HCT116 (cell line): ENCODE measurements around the gene PSMC3IP. TPM values are rescaled to one million over a fixed set of nuclear protein-coding genes. Genes with fewer than 3 reads are reported as not detected.

Source experiments
- ATAC-seq: fragments of 200-7000 bp; cut with Tn5 transposase; 2 replicates; pipeline ENCODE4 v1.9.1; 2020; ENCODE audit warnings: mild to moderate bottlenecking, moderate library complexity
- BruUV-seq: library from RNA; stranded (reverse); fragments of 400-500 nt; replicated peaks from 2 replicates; lab custom pipeline; 2021; lab: Mats Ljungman, UMichigan
- CTCF ChIA-PET: fragments of 300-600 bp; sonication (Branson Sonifier 250); formaldehyde crosslinking; loops from one replicate; lab custom pipeline; 2021; ENCODE audit warnings: antibody characterized with exemption; lab: Charles Lee
- POLR2A ChIA-PET: fragments of 300-600, 350-600 bp; sonication (Branson Sonifier 250); formaldehyde crosslinking; loops from one replicate; lab custom pipeline; 2021; ENCODE audit warnings: antibody characterized with exemption; lab: Charles Lee
- RAD21 ChIA-PET, 2 experiments: fragments of 300-600 bp; sonication (Branson Sonifier 250); formaldehyde crosslinking; loops; one replicate each; lab custom pipeline; 2023; ENCODE audit warnings: low total read pairs in 2 of 2; ENCODE audit not compliant: uncharacterized antibody in 2 of 2, unreplicated experiment in 2 of 2, low non-redundant PET in 1 of 2; lab: Charles Lee
- DNase-seq: peaks from one replicate; pipeline ENCODE4 v3.0.0-alpha.2; 2010; ENCODE audit warnings: low read depth, low spot score
- H2AFZ ChIP-seq: fragments of 200-600 bp; shearing (Covaris generic), sonication (generic); 2 replicates; pipeline ENCODE4 v1.6.1; 2017; ENCODE audit warnings: low read depth, mixed run types, mixed read lengths, antibody characterized with exemption, low read length; ENCODE audit not compliant: poor library complexity, severe bottlenecking
- H3K27ac ChIP-seq: 2 replicates; pipeline ENCODE4 v1.5.1; 2012; ENCODE audit warnings: low read depth, low read length
- H3K27me3 ChIP-seq: fragments of 200-600 bp; sonication (generic); 2 replicates; pipeline ENCODE4 v1.6.1; 2016; ENCODE audit warnings: mixed run types, low read length, mixed read lengths; ENCODE audit not compliant: insufficient read depth
- H3K36me3 ChIP-seq, 2 experiments: fragments of 200-500 bp in 1 of 2; fragments of 200-600 bp in 1 of 2; sonication (Bioruptor generic) in 1 of 2; sonication (generic) in 1 of 2; 2 replicates each; pipeline versions ENCODE4 v1.5.1 to v1.6.1; 2014 to 2016; ENCODE audit warnings: low read length in 2 of 2, inconsistent platforms in 1 of 2, mixed read lengths in 1 of 2, mixed run types in 1 of 2; ENCODE audit not compliant: insufficient read depth in 2 of 2, control insufficient read depth in 1 of 2
- H3K4me1 ChIP-seq, 2 experiments: fragments of 200-600 bp in 1 of 2; sonication (generic) in 1 of 2; 2 replicates each; pipeline versions ENCODE4 v1.5.1 to v1.6.1; 2012 to 2017; ENCODE audit warnings: low read length in 2 of 2, inconsistent platforms in 1 of 2, mild to moderate bottlenecking in 1 of 2, mixed read lengths in 1 of 2, mixed run types in 1 of 2, moderate library complexity in 1 of 2; ENCODE audit not compliant: insufficient read depth in 2 of 2, control insufficient read depth in 1 of 2
- H3K4me2 ChIP-seq: fragments of 200-600 bp; sonication (generic); 2 replicates; pipeline ENCODE4 v1.6.1; 2017; ENCODE audit warnings: mixed run types, low read length, mixed read lengths
- H3K4me3 ChIP-seq, 2 experiments: fragments of 200-600 bp in 1 of 2; sonication (generic) in 1 of 2; replicated peaks in 1 of 2; 2 replicates each; pipeline ENCODE4 v1.5.1; 2011 to 2016; ENCODE audit warnings: low read length in 2 of 2, control low read depth in 1 of 2, low read depth in 1 of 2, mild to moderate bottlenecking in 1 of 2, mixed read lengths in 1 of 2, mixed run types in 1 of 2
- H3K79me2 ChIP-seq: fragments of 200-600 bp; sonication (generic); 2 replicates; pipeline ENCODE4 v1.6.1; 2017; ENCODE audit warnings: mild to moderate bottlenecking, mixed run types, low read length, moderate library complexity, mixed read lengths; ENCODE audit not compliant: insufficient read depth
- H3K9ac ChIP-seq: fragments of 200-600 bp; sonication (generic); 2 replicates; pipeline ENCODE4 v1.6.1; 2016; ENCODE audit warnings: low read length, mixed read lengths
- H3K9me2 ChIP-seq: fragments of 200-600 bp; sonication (generic), shearing (Covaris generic); 2 replicates; pipeline ENCODE4 v1.6.1; 2017; ENCODE audit warnings: mixed run types, mild to moderate bottlenecking, moderate library complexity; ENCODE audit not compliant: insufficient read depth
- H3K9me3 ChIP-seq, 2 experiments: fragments of 200-500 bp in 1 of 2; fragments of 200-600 bp in 1 of 2; sonication (Bioruptor generic) in 1 of 2; sonication (generic) in 1 of 2; 2 replicates each; pipeline ENCODE4 v1.6.1; 2014 to 2017; ENCODE audit warnings: low read length in 2 of 2, mixed read lengths in 2 of 2, inconsistent platforms in 1 of 2, low read depth in 1 of 2, mild to moderate bottlenecking in 1 of 2, mixed run types in 1 of 2, moderate library complexity in 1 of 2; ENCODE audit not compliant: control insufficient read depth in 1 of 2, insufficient read depth in 1 of 2
- H4K20me1 ChIP-seq: fragments of 200-600 bp; sonication (generic), shearing (Covaris generic); 2 replicates; pipeline ENCODE4 v1.6.1; 2017; ENCODE audit warnings: mixed run types, mild to moderate bottlenecking, moderate library complexity; ENCODE audit not compliant: insufficient read depth
- CBX3 ChIP-seq: IDR thresholded peaks from 2 replicates; pipeline ENCODE4 v1.6.1; 2012; ENCODE audit warnings: low read depth
- EGR1 ChIP-seq: IDR thresholded peaks from 2 replicates; pipeline ENCODE4 v1.6.1; 2012; ENCODE audit warnings: low read depth
- POLR2A ChIP-seq: IDR thresholded peaks from 2 replicates; pipeline ENCODE4 v1.7.0; 2011; ENCODE audit warnings: borderline replicate concordance; ENCODE audit not compliant: insufficient read depth, insufficient read length; ENCODE audit errors: extremely low read depth
- RAD21 ChIP-seq: IDR thresholded peaks from 2 replicates; pipeline ENCODE4 v1.6.1; 2012; ENCODE audit warnings: low read depth, mild to moderate bottlenecking
- SIN3A ChIP-seq: IDR thresholded peaks from 2 replicates; pipeline ENCODE4 v1.6.1; 2012; ENCODE audit warnings: low read depth
- SRF ChIP-seq: IDR thresholded peaks from 2 replicates; pipeline ENCODE4 v1.6.1; 2012; ENCODE audit warnings: low read depth
- TCF7L2 ChIP-seq: IDR thresholded peaks from 2 replicates; pipeline ENCODE4 v1.7.0; 2011; ENCODE audit warnings: borderline replicate concordance, inconsistent platforms; ENCODE audit not compliant: insufficient read depth, insufficient read length; ENCODE audit errors: extremely low read depth
- YY1 ChIP-seq: IDR thresholded peaks from 2 replicates; pipeline ENCODE4 v1.6.1; 2011; ENCODE audit warnings: low read length, low read depth, moderate library complexity, mild to moderate bottlenecking; ENCODE audit not compliant: insufficient replicate concordance; ENCODE audit errors: extremely low read depth
- intact Hi-C: fragments of 100-400 bp; cut with micrococcal nuclease; formaldehyde crosslinking; loops from 2 replicates; pipeline ENCODE4 v1.10.0; 2022
- total RNA-seq: library from RNA; stranded (reverse); gene quantifications from one replicate; pipeline ENCODE4 v1.2.1, GENCODE V29; 2021; ENCODE audit not compliant: unreplicated experiment
- TF ChIP-seq, protein P1 (sequence below), 3 experiments: fragments of 200-600 bp in 1 of 3; sonication (generic) in 1 of 3; IDR thresholded peaks in 2 of 3; conservative IDR thresholded peaks in 1 of 3; 2 replicates each; pipeline ENCODE4 v1.5.1; 2012 to 2017; ENCODE audit warnings: low read depth in 2 of 3, low read length in 2 of 3, antibody characterized with exemption in 1 of 3, borderline replicate concordance in 1 of 3, control low read depth in 1 of 3, mild to moderate bottlenecking in 1 of 3, mixed read lengths in 1 of 3, mixed run types in 1 of 3, moderate library complexity in 1 of 3; ENCODE audit not compliant: insufficient read depth in 1 of 3
- TF ChIP-seq, protein P2 (sequence below): IDR thresholded peaks from 2 replicates; pipeline ENCODE4 v1.6.1; 2012

Gene PSMC3IP
- total RNA-seq, 1 experiment from 2014 or later = 24.3 TPM

DNA sequence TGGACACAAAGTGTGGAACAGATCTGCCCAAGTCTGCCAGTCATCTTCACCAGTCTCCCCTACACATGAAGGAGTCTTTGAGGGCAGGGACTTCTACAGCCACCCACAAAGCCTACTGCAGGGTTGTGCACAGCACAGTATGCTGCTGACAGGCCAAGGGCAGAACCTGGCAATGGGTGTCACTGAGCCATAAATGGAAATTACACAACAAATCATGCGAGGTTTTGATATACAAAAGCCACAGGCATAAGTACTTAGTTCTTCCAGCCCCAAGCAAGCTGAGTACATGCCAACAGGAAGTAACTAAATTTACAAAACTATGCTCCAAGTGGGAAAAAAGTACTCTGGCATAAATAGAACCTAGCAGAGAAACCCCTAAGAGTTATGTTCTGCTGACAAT is 7.8 kb upstream of the PSMC3IP start:
- BruUV-seq = no TSS peak
- no peak overlapping the region for H3K4me3 ChIP-seq
- CTCF ChIA-PET = no interaction called here
- H3K27me3 ChIP-seq = no peaks in the 10 kb centered on the region
- RAD21 ChIA-PET = no interaction called here
- no peaks in the 10 kb centered on the region for H4K20me1 ChIP-seq
- H2AFZ ChIP-seq = no peak overlapping the region
- no peak for DNase-seq
- no peaks in the 10 kb centered on the region for H3K9me3 ChIP-seq
- no peak overlapping the region for H3K27ac ChIP-seq
- no peaks in the 10 kb centered on the region for H3K9me2 ChIP-seq
- H3K4me1 ChIP-seq = no peaks in the 10 kb centered on the region
- no peak overlapping the region for H3K9ac ChIP-seq
- no peak for ATAC-seq
- H3K36me3 ChIP-seq = peaks cover 23 to 34% of the 10 kb centered on the region in 2 experiments; a peak in 3 of 4 replicates
- TF ChIP-seq POLR2A = no peak
- TF ChIP-seq YY1 = no peak
- TF ChIP-seq SIN3A = no peak
- TF ChIP-seq, protein P1, sequence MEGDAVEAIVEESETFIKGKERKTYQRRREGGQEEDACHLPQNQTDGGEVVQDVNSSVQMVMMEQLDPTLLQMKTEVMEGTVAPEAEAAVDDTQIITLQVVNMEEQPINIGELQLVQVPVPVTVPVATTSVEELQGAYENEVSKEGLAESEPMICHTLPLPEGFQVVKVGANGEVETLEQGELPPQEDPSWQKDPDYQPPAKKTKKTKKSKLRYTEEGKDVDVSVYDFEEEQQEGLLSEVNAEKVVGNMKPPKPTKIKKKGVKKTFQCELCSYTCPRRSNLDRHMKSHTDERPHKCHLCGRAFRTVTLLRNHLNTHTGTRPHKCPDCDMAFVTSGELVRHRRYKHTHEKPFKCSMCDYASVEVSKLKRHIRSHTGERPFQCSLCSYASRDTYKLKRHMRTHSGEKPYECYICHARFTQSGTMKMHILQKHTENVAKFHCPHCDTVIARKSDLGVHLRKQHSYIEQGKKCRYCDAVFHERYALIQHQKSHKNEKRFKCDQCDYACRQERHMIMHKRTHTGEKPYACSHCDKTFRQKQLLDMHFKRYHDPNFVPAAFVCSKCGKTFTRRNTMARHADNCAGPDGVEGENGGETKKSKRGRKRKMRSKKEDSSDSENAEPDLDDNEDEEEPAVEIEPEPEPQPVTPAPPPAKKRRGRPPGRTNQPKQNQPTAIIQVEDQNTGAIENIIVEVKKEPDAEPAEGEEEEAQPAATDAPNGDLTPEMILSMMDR (IDR thresholded peaks at IDR 0.05 in 2 of 3, conservative IDR thresholded peaks at IDR 0.05 in 1 of 3; ENCODE audit: borderline replicate concordance in 1 of 3, insufficient read depth in 1 of 3, low read depth in 2 of 3, low read length in 2 of 3) = no peak
- TF ChIP-seq SRF = no peak
- TF ChIP-seq TCF7L2 = no peak
- TF ChIP-seq EGR1 = no peak
- no peak for TF ChIP-seq CBX3
- intact Hi-C loops = no loop called here
- POLR2A ChIA-PET = no interaction called here
- no peak overlapping the region for H3K4me2 ChIP-seq
- H3K79me2 ChIP-seq = no peaks in the 10 kb centered on the region

- RAD21 ChIA-PET = no interaction called here
Measured at GRCh38 chr17:42584880-42585279, 7.4 kb upstream of the PSMC3IP start.

More at GRCh38 chr17:42584880-42585279, 7.4 kb upstream of the PSMC3IP start:
- DNase-seq (no peak), ATAC-seq (no peak)
- Histone ChIP-seq H3K36me3 (peaks cover 23 to 34% of the 10 kb centered on the region in 2 experiments; a peak in 3 of 4 replicates), H2AFZ (no peak overlapping the region), H3K79me2 (no peaks in the 10 kb centered on the region), H3K27me3 (no peaks in the 10 kb centered on the region), H3K9me2 (no peaks in the 10 kb centered on the region), H3K4me2 (no peak overlapping the region), H3K4me3 (no peak overlapping the region), H3K9ac (no peak overlapping the region), H3K9me3 (no peaks in the 10 kb centered on the region), H4K20me1 (no peaks in the 10 kb centered on the region), H3K4me1 (no peaks in the 10 kb centered on the region), H3K27ac (no peak overlapping the region)
- BruUV-seq = no TSS peak
- POLR2A ChIA-PET = no interaction called here
- TF ChIP-seq RAD21 = no peak
- TF ChIP-seq, protein P2, sequence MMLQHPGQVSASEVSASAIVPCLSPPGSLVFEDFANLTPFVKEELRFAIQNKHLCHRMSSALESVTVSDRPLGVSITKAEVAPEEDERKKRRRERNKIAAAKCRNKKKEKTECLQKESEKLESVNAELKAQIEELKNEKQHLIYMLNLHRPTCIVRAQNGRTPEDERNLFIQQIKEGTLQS = no peak
- no peak for TF ChIP-seq SRF
- TF ChIP-seq CBX3 = no peak
- TF ChIP-seq TCF7L2 = no peak
- CTCF ChIA-PET = no interaction called here
- intact Hi-C loops = no loop called here
